T-cell (primary cell): ENCODE data around the gene NENF. TPM values are rescaled to one million over a fixed set of nuclear protein-coding genes. Genes with fewer than 3 reads are reported as not detected.

Source experiments
- ATAC-seq, 4 experiments: fragments of 200-7000 bp in 3 of 4; fragments of 150-1000 bp in 1 of 4; cut with Tn5 transposase; replicated peaks in 1 of 4; 1 replicate in 3 of 4; 2 replicates in 1 of 4; pipeline ENCODE4 v1.10.0; 2021; ENCODE audit warnings: moderate library complexity in 3 of 4, mild to moderate bottlenecking in 2 of 4, moderate number of reproducible peaks in 1 of 4
- CTCF ChIA-PET, 2 donors: fragments of 300-600 bp; sonication (Branson Sonifier 250); formaldehyde crosslinking; loops; one replicate each; lab custom pipeline; 2022; ENCODE audit warnings: antibody characterized with exemption in 2 of 2; lab: Charles Lee
- POLR2A ChIA-PET, 2 donors: fragments of 300-600 bp; sonication (Branson Sonifier 250); formaldehyde crosslinking; loops; one replicate each; lab custom pipeline; 2022; ENCODE audit warnings: antibody characterized with exemption in 2 of 2; lab: Charles Lee
- DNase-seq, 35 experiments: peaks; one replicate each; pipeline versions ENCODE4 v3.0.0 to v3.0.0-alpha.2; 2013 to 2023
- H3K27ac ChIP-seq: one replicate; pipeline ENCODE4 v1.5.1; 2013; ENCODE audit warnings: low read length
- H3K27me3 ChIP-seq, 2 experiments: replicated peaks in 1 of 2; 1 replicate in 1 of 2; 2 replicates in 1 of 2; pipeline versions ENCODE4 v1.6.1 to v1.7.0; 2013; ENCODE audit warnings: low read length in 1 of 2, mixed read lengths in 1 of 2; ENCODE audit not compliant: control insufficient read depth in 2 of 2, insufficient read depth in 2 of 2; ENCODE audit errors: extremely low read depth in 1 of 2
- H3K36me3 ChIP-seq, 2 donors: 1 replicate in 1 of 2; 2 replicates in 1 of 2; pipeline versions ENCODE4 v1.6.1 to v1.7.0; 2013; ENCODE audit warnings: low read length in 1 of 2; ENCODE audit not compliant: control insufficient read depth in 2 of 2, insufficient read depth in 1 of 2; ENCODE audit errors: extremely low read depth in 1 of 2
- H3K4me1 ChIP-seq, 2 experiments: 1 replicate in 1 of 2; 2 replicates in 1 of 2; pipeline versions ENCODE4 v1.6.1 to v1.7.0; 2013; ENCODE audit warnings: low read length in 2 of 2, mixed read lengths in 1 of 2; ENCODE audit not compliant: insufficient read depth in 2 of 2, control insufficient read depth in 1 of 2; ENCODE audit errors: extremely low read depth in 1 of 2
- H3K4me3 ChIP-seq, 2 donors: 1 replicate in 1 of 2; 2 replicates in 1 of 2; pipeline versions ENCODE4 v1.5.1 to v1.7.0; 2013; ENCODE audit warnings: mild to moderate bottlenecking in 2 of 2, low read length in 1 of 2, moderate library complexity in 1 of 2; ENCODE audit not compliant: control insufficient read depth in 1 of 2; ENCODE audit errors: extremely low read depth in 1 of 2
- H3K9me3 ChIP-seq: 2 replicates; pipeline ENCODE4 v1.7.0; 2013
- H3K27ac Mint-ChIP-seq, 2 donors: one replicate each; pipeline ENCODE4 v1.8.0; 2020 to 2021; ENCODE audit warnings: mild to moderate bottlenecking in 2 of 2, mixed read lengths in 2 of 2
- H3K27me3 Mint-ChIP-seq, 2 donors: one replicate each; pipeline ENCODE4 v1.8.0; 2021 to 2022; ENCODE audit warnings: mixed read lengths in 2 of 2
- H3K36me3 Mint-ChIP-seq: one replicate; pipeline ENCODE4 v1.8.0; 2021; ENCODE audit warnings: mixed read lengths
- H3K4me1 Mint-ChIP-seq, 3 donors: one replicate each; pipeline ENCODE4 v1.8.0; 2020 to 2022; ENCODE audit warnings: mixed read lengths in 3 of 3, mild to moderate bottlenecking in 1 of 3
- H3K4me3 Mint-ChIP-seq, 3 donors: one replicate each; pipeline ENCODE4 v1.8.0; 2020 to 2022; ENCODE audit warnings: mild to moderate bottlenecking in 3 of 3, mixed read lengths in 3 of 3, moderate library complexity in 3 of 3
- H3K9me3 Mint-ChIP-seq, 3 donors: one replicate each; pipeline ENCODE4 v1.8.0; 2020 to 2022; ENCODE audit warnings: mixed read lengths in 3 of 3
- WGBS: methylation state at CpG from one replicate; pipeline ENCODE4 v1.1.5; 2013; ENCODE audit warnings: missing lambda C conversion rate; ENCODE audit not compliant: insufficient coverage; 5-methylcytosine and 5-hydroxymethylcytosine counted together
- total RNA-seq, 35 experiments: library from RNA in 6 of 35; stranded (reverse) in 6 of 35; fragments of 120-200 nt in 1 of 35; gene quantifications; one replicate each; pipeline versions ENCODE4 v1.2.1 to v1.2.4 and lab custom pipeline; 2013 to 2026

Gene NENF
- total RNA-seq, 5 donors from 2014 or later (not counting 1 experiment from before 2014, with no cell fraction given) = 17.4 to 29.3 (median 25.9) TPM

DNA sequence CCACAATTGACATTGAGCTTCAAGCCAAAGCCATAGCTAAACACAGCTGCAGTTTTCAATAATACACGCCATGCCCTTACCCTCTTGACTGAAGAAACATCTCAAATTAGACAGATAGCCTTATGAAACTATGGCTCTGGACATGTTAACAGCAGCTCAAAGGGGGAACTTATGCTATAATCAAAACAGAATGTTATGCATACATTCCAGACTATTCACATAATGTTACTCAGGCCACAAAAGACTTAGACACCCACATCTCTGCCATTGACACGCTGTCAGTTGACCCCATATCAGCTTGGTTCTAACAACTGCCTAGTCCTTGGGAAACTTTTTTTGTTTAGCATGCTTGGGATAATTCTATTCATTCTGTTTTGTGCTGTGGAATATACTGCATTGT lies 2.3 kb upstream of the NENF start:
- 88% methylated on average over 1 of the region's 2 CpGs for WGBS
- POLR2A ChIA-PET = interaction anchor here in 1 of 2 donors (0.8 kb wide), 1 partner anchor 262 kb away, joined by 3 read pairs; no protein-coding TSS in a partner anchor
- Histone ChIP-seq H3K4me1 (peaks cover 2 to 19% of the 10 kb centered on the region in 2 experiments), H3K36me3 (no peaks in the 10 kb centered on the region), H3K9me3 (no peaks in the 10 kb centered on the region), H3K27ac (no peak overlapping the region), H3K27me3 (no peaks in the 10 kb centered on the region), H3K4me3 (no peak overlapping the region)
- CTCF ChIA-PET = interaction anchor here (0.6 to 2.3 kb wide), 6 partner anchors 25 to 777 kb away, joined by 3 to 10 read pairs (median 4); partner anchors contain the start of genes DTL (in 1 of the 2) and INTS7 (in 1 of the 2)
- DNase-seq (no peak), ATAC-seq (no peak)
- Mint-ChIP-seq H3K27me3 (no peaks in the 10 kb centered on the region), H3K4me1 (peaks cover 22 to 31% (median 28%) of the 10 kb centered on the region in 3 donors), H3K4me3 (no peak overlapping the region), H3K36me3 (no peaks in the 10 kb centered on the region), H3K27ac (no peak overlapping the region), H3K9me3 (no peaks in the 10 kb centered on the region)

DNA sequence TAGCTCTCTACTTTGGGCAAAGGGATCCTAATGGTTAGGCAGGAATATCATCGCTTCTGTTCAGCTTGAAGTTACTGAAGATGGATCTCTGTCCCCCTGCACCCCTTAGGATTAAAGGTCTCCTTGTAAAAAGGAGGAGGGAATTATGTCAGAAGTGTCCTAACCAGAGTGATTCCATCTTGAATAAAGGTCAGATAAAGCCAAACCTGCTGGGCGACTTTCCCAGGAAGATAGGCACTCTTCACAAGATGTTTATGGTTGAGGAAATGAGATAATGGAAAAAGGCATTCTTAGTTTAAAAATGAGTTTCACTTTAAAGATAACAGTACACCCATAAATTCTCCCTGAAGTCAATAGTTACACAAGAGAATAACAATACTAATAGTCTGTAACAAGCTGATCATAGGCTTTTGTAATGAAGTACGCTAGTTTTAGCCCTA lies 1.7 kb upstream of the NENF start:
- H3K4me1 ChIP-seq = peaks cover 2 to 19% of the 10 kb centered on the region in 2 experiments
- peaks cover 23 to 33% (median 32%) of the 10 kb centered on the region in 3 donors for H3K4me1 Mint-ChIP-seq
- H3K27me3 Mint-ChIP-seq = no peaks in the 10 kb centered on the region
- H3K9me3 ChIP-seq = no peaks in the 10 kb centered on the region
- WGBS = 83% methylated on average over 1 of the region's 3 CpGs
- H3K27me3 ChIP-seq = no peaks in the 10 kb centered on the region
- H3K9me3 Mint-ChIP-seq = no peaks in the 10 kb centered on the region
- H3K27ac ChIP-seq = no peak overlapping the region
- ATAC-seq (no peak), DNase-seq (no peak)
- ChIA-PET CTCF (interaction anchor here (1.1 to 2.3 kb wide), 4 partner anchors 25 to 396 kb away, joined by 4 to 10 read pairs (median 5); partner anchors contain the start of genes DTL (in 1 of the 2) and INTS7 (in 1 of the 2)), POLR2A (interaction anchor here in 1 of 2 donors (0.8 kb wide), 1 partner anchor 262 kb away, joined by 3 read pairs; no protein-coding TSS in a partner anchor)
- no peaks in the 10 kb centered on the region for H3K36me3 Mint-ChIP-seq
- H3K36me3 ChIP-seq = no peaks in the 10 kb centered on the region
- H3K4me3 Mint-ChIP-seq = peak overlapping the region in 1 of 3 donors; percentile 54
- no peak overlapping the region for H3K4me3 ChIP-seq
- no peak overlapping the region for H3K27ac Mint-ChIP-seq

- 95% methylated on average over 5 of the region's 9 CpGs for WGBS
- H3K27ac Mint-ChIP-seq = no peak overlapping the region
Observed at GRCh38 chr1:212431644-212432043, 1.1 kb upstream of the NENF start.

GRCh38 chr1:212432272-212432660 lies 454 bp upstream of the NENF start:
- POLR2A ChIA-PET = interaction anchor here in 1 of 2 donors (0.6 kb wide), 2 partner anchors 135 to 247 kb away, joined by 3 to 5 read pairs; no protein-coding TSS in a partner anchor
- 100% methylated on average over 2 of the region's 5 CpGs for WGBS
- Mint-ChIP-seq H3K4me3 (peak overlapping the region; percentile 64 to 75 (median 68)), H3K27me3 (no peaks in the 10 kb centered on the region), H3K4me1 (peaks cover 25 to 34% (median 33%) of the 10 kb centered on the region in 3 donors), H3K9me3 (no peaks in the 10 kb centered on the region), H3K36me3 (no peaks in the 10 kb centered on the region), H3K27ac (peak overlapping the region in 1 of 2 donors; percentile 77)
- no peak for DNase-seq
- Histone ChIP-seq H3K27me3 (no peaks in the 10 kb centered on the region), H3K9me3 (no peaks in the 10 kb centered on the region), H3K4me1 (peaks cover 2 to 19% of the 10 kb centered on the region in 2 experiments), H3K27ac (no peak overlapping the region), H3K36me3 (no peaks in the 10 kb centered on the region), H3K4me3 (peak overlapping the region; percentile 27 to 52)
- ATAC-seq = no peak
- CTCF ChIA-PET = interaction anchor here (0.5 to 1.3 kb wide), 4 partner anchors 23 to 397 kb away, joined by 3 to 5 read pairs (median 3); partner anchors contain the start of genes DTL (in 1 of the 2) and INTS7 (in 1 of the 2)

More at GRCh38 chr1:212431644-212432043, 1.1 kb upstream of the NENF start:
- Histone ChIP-seq H3K4me1 (peaks cover 2 to 19% of the 10 kb centered on the region in 2 experiments), H3K27ac (no peak overlapping the region), H3K4me3 (no peak overlapping the region), H3K27me3 (no peaks in the 10 kb centered on the region), H3K9me3 (no peaks in the 10 kb centered on the region), H3K36me3 (no peaks in the 10 kb centered on the region)
- Mint-ChIP-seq H3K4me1 (peaks cover 24 to 34% (median 33%) of the 10 kb centered on the region in 3 donors), H3K9me3 (no peaks in the 10 kb centered on the region), H3K4me3 (peak overlapping the region; percentile 29 to 54 (median 52)), H3K36me3 (no peaks in the 10 kb centered on the region), H3K27me3 (no peaks in the 10 kb centered on the region)
- CTCF ChIA-PET = interaction anchor here (1.1 to 2.3 kb wide), 4 partner anchors 24 to 396 kb away, joined by 3 to 10 read pairs (median 4); partner anchors contain the start of genes DTL (in 1 of the 2) and INTS7 (in 1 of the 2)
- POLR2A ChIA-PET = no interaction called here
- DNase-seq (no peak), ATAC-seq (no peak)

- no peaks in the 10 kb centered on the region for H3K36me3 Mint-ChIP-seq
- H3K27ac ChIP-seq = no peak overlapping the region
- peak overlapping the region in 1 of 2 donors; percentile 16 for H3K27ac Mint-ChIP-seq
- no peaks in the 10 kb centered on the region for H3K9me3 Mint-ChIP-seq
- H3K9me3 ChIP-seq = no peaks in the 10 kb centered on the region
- DNase-seq (no peak), ATAC-seq (no peak)
- CTCF ChIA-PET = no interaction called here
- H3K4me3 Mint-ChIP-seq = peak overlapping the region; percentile 68 to 79 (median 75)
- H3K36me3 ChIP-seq = no peaks in the 10 kb centered on the region
- H3K4me1 Mint-ChIP-seq = peaks cover 28 to 43% (median 40%) of the 10 kb centered on the region in 3 donors
- no peaks in the 10 kb centered on the region for H3K27me3 ChIP-seq
- H3K4me3 ChIP-seq = peak overlapping the region; percentile 49 to 59
- POLR2A ChIA-PET = no interaction called here
- WGBS = 100% methylated on average over 2 of the region's 17 CpGs
- peaks cover 2 to 19% of the 10 kb centered on the region in 2 experiments for H3K4me1 ChIP-seq
- no peaks in the 10 kb centered on the region for H3K27me3 Mint-ChIP-seq
Observed at GRCh38 chr1:212433577-212434462, 1.1 kb downstream of the NENF start.

- Histone ChIP-seq H3K27me3 (no peaks in the 10 kb centered on the region), H3K9me3 (no peaks in the 10 kb centered on the region), H3K4me3 (no peak overlapping the region), H3K36me3 (no peaks in the 10 kb centered on the region), H3K4me1 (peaks cover 2 to 19% of the 10 kb centered on the region in 2 experiments), H3K27ac (no peak overlapping the region)
- no peaks in the 10 kb centered on the region for H3K9me3 Mint-ChIP-seq
- ATAC-seq = no peak
- H3K4me3 Mint-ChIP-seq = peak overlapping the region in 1 of 3 donors; percentile 1
- no peak overlapping the region for H3K27ac Mint-ChIP-seq
- POLR2A ChIA-PET = no interaction called here
- CTCF ChIA-PET = no interaction called here
- peaks cover 28 to 43% (median 41%) of the 10 kb centered on the region in 3 donors for H3K4me1 Mint-ChIP-seq
- DNase-seq = no peak
- 100% methylated on average over 3 of the region's 4 CpGs for WGBS
- H3K36me3 Mint-ChIP-seq = no peaks in the 10 kb centered on the region
- no peaks in the 10 kb centered on the region for H3K27me3 Mint-ChIP-seq
Observed at GRCh38 chr1:212434992-212435391, 2.3 kb downstream of the NENF start.
